Measurements from ENCODE around the gene SHB.

Gene SHB

DNA sequence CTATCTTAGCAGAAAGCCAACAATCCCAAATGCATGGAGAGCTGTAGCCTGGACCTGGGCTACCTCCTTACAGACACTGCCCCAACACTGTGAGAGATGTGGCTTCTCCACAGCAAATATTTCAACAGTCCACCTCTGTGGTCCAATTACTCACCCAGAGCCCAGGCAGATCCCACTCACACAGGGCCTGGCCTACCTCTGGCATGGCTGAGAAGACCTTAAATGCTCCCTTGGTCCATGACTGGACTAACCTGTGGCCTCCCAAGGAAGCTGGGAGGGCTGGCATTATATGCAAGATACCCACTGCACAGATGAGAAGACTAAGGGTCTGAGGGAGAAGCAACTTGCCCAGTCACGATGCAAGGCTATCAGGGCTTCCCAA, 142.3 kb downstream of the SHB start:
- no peak for DNase-seq

DNA sequence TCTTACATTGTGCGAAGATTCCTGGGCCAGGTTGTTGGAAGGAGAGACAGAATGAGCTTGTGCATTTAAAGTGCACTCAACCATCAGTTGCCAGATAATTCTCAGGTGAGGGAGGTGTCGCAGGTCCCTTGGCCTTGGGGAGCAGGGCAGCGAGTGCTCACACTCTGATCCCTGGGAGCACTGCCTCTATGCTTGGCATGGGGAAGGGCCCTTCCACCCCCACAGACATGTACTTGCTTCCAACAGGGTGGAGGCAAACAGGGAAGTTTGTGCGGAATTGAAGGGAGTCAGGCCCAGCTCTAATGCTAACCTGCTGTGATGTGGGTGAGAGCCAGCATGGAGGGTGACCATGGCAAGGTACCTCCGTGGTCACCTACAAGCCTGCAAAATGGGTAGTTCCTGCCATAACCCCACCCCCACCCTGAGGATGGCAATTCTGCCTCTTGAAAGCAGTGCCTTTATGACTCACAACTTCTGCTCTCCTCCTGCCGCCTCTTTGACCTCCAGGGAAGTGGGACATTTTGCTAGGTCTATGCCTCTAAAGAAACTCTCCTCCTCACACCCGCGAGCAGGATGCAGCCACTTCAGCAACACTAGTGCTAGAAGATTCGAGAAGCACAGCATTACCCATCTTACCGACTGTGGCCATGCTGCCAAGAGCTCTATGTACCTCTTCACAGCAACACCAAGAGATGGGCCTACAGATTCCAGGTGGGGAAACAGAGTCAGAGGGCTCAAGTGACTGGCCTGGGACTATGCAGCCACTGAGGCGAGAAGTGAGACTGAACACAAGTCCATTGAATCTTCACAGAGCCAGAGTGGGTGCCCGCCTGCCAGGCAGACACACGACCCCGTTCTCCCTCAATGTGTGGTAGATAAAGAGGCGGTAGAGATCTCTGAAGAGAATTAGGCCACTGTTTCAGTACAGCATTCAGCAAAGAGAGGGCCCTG, 143.0 kb downstream of the SHB start:
- DNase-seq = no peak

DNA sequence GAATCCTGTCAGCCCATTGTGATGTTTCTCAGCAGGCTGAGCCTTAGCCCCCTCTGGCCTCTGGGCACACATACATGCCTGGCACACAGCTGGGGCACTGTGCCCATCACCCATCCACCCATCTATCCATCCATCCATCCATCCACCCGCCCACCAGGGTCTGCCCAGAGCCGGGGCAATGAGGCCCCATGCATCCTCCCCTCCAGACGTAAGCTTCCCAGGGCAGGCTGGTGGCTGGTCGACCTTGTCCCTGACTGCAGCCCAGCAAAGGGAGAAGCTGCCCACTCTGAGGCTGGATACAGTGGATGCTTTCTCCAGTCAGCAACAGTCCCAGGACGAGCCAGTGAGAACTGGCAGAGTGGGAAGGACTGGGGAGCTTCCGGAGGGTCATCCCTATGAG, 144.0 kb downstream of the SHB start:
- no peak for DNase-seq

DNA sequence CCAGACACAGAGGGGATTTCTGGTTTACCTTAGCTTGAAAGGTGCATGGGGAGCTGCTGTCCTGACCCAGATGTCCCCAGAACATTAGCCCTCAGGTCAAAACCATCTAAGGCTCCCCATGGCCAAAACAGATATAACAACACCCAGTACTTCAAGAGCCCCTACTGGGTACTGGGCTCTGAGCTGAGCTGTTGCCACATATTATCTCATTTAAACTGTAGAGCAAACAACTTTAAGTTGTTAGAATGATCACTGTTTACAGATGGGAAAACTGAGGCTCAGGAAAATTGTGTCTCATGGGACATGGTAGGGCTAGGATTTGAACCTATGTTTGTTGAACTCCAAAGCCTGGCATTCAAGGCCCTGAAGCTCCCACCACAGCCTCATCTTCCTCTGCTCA, 144.5 kb downstream of the SHB start:
- DNase-seq = no peak

DNA sequence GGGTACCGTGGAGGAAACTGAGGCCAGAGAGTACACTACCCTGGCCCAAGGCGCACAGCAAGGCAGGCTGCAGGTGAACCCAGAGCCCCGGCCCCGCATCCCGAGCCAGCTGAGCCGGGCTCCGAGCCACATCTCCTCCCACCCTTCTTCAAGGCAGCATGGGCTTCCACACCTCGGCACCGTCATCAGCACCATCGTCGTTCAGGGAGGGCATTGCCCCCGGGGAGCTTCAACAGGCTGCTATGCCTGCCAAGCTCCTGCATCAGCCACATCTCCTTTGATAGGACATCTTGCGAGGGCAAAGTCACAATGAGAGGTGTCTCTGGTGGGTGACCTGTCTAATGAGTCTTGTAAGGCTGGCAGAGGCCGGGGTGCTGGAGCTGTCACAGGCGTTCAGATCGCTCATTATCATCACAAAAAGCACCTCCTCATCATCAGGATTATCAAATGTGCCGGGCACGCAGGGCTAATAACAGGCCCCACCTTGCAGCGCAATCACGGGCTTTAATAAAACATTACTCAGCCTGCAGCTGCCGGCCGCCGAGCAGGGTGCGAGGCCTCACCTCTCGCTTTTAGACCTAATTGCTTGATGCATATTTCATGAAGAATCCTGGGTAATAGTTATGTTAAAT, 145.1 kb downstream of the SHB start:
- DNase-seq = no peak

DNA sequence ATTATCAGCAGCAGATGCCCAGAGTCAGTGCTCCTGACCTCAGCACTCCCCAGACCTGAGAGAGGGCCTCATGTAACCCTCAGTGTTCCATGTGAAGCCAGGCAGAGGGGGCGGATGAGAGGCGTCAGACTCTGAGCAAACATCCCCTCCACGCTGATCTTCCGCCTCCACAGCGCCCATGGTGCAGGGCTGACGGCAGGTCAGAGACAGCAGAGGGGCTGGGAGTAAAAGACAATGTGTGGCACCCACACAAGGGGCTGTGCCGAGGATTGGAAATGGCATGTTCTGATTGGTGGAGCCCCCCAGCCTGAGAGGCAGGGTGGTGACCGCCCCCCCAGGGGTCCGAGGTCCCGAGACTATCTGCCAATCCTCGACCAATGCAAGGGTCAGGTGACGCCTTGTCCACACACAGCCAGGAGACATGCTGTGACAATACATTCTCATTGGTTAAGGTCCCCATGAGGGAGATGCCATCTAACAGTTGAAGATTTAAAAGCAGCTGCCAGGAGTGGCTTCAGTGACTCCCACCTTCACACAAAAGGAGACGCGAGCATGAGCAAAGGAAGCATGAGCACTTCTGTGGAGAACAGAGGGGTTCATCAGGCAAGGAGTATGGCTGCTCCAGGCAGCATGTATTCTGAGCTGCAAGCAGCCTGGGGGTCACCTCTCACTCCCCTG, 145.8 kb downstream of the SHB start:
- no peak for DNase-seq

DNA sequence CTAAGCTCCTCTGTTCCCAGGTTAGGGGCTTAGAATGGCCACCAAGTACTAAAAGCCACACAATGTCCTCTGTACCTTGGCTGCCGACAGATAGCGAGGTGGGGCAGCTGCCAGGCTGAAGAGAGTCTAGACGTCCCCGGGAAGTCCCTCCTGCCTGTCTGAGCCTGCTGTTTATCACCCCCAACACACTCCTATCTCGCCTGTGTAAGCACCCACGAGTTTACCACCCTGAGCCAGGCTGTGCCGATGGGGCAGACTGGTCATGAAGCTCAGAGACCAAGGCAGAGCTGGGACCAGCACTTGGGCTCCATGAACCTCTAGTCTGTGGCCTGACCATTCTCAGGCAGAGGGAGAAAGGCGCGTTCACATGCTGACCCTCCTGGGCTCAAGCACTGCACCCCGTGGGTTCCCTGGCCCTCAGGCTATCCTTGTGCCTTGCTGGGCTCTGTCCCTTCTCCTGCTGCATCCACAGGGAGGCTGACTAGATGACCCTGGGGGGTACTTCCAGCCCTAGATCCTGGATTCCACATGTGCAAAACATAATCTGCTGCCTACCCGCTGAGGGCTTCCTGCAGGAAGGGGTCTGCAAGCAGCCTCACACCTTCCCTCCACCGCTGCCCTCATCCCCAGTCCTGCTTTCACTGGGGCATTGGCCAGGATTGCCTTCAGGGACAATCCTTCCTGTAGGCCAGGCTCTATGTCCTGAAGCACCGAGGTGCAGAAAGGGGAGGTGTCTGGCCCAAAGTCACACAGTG, 146.5 kb downstream of the SHB start:
- DNase-seq = no peak

DNA sequence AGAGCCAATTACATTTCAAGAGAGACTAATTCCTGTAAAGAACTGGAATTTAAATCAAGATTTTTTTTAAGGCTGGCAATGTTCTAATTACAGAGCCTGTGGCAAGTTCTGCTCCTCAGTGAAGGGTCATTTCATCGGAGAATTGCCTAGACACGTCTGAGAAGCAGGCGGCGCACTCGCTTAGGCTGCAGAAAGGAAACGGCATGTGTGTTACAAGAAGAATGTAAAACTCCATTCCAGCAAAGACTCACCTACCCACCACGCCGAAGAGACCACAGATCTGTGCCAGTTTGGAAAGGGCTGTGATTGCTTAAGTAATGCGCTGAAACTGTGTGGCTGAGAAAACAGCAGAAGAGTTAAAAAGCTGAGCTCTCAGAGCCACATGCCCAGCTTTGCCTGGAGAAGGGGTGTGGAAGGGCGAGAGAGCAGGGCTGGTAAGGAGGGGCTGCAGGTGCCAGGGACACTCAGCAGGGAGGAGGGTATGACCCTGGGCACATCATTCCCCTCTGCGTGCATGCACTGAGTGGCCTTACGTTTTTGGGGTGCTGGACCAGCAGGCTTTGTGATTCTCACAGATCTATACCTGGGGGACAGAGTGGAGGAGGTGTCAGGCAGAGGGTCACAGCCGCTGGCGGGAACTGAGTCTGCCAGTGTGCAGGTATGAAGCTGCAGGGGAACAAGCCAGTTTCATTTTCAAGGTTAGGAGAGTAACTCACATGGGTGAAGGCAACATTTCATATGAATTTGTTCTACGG, 147.3 kb downstream of the SHB start:
- no peak for DNase-seq

DNA sequence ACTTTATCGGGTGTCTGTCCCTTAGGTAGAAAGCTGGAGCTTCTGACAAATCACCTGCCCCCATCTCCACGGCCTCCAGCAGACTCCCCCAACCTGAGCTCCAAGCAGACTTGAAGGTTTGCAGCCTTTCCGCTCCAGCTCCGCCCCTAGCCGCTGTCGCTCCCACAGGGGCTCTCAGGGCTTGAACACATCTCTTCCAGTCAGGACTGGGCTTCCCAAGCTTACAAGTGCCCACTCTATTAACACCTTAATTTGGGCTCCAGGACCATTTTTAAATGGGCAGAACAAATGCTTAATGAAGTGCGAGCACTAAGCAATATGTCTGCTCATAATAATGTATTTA, 147.9 kb downstream of the SHB start:
- no peak for DNase-seq

DNA sequence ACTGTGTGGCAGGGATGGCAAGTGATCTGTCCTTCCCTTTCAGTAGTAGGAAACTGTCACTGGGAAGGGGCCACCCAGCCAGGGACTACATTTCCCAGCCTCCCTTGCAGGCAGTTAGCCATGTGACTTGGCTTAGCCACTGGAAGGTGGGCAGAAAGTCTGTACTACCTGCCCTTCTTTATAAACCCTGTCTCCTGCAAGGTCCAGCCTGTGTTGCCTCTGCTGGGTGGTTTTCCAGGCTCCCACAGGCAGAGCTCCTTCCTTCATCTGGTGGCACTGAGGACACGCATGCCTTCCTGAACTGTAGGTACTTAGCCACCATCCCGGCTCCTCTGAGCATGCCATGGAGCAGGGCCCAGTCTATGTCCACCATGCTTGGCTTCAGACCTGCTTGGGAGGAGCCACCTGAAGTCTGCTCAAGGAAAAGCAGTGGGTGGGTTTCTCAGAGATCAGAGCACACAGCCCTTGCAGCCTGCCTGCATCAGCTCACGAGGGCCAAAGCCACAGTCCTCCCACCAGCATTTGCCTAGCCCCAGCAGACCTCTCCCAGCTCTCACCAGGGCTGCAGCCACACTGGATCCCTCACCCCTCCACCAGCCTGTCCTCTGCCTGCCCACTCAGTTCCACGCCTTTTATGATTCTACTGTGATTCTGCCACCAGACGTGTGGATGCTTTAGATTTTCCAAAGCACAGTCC, 148.4 kb downstream of the SHB start:
- DNase-seq = no peak

DNA sequence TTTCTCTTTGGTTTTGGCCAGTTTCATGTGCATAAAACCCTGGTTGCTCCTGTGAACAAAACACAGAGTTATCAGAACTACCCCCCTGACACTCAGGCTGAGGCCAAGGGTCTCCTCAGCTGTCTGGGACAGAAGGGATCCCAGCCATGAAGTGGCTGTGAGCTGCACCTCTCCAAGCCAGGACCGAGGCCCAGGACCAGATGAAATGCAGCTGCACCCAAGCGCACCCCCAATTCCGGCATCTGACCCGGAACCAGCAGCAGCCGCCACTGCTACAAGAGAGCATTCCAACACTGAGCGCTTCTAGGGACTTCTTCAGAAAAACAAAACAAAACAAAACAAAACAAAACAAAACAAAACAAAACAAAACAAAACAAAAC, 149.1 kb downstream of the SHB start:
- no peak for DNase-seq

DNA sequence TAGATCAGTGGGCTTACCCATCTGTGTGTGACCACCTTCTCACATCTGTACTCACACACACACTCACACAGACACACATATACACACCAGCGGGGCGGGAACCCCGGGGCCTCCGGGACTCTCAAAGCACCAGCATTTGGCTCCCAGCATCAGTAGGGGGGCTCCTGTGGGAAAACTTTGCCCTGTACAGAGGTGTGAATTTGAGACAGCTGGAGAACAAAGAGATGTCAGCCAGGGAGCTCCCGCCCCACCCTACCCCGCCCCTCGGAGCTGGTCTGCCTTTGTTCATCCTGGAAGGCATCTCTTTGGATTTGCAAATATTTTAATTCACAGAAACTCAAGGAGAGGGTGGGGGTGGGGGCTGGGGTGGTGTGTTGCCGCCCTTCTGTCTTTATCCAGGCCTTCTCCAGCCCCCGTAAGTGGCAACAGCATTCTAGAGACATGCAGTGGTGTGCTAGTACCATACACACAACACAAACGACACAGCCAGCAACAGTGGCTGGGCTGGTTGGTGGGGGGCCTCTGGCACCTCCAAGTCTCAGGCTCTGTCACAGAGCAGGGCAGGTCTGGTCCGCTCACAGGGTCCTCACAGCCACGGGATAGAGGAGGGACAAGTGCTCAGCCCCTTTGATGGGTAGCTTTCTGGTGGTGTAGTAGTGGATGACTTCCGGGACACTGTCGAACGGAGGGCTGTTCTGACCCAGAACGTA, 149.6 kb downstream of the SHB start:
- no peak for DNase-seq

DNA sequence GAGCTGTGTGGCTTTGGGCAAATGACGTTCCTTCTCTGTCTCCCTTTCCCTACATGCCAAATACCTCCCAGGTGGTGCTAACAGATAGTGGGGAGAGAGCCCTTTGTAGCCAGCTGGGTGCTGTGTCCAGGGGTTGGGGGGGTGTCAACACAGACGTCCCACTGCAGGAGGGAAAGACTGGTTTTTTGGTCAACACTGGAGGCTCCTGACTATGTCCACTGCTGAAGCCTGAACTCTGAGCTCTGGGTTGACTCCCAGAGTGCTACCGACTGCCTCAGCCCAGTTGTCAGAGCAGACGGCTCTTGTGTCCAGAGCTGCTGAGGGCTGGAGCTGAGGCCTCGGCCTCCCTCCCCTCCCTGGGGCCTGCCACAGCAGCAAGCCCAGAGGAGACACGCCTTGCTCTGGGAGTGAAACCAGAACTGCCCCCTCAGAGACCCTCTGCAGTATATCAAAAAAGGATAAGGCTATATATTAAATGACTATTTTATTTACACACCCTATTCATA, 150.3 kb downstream of the SHB start:
- no peak for DNase-seq

DNA sequence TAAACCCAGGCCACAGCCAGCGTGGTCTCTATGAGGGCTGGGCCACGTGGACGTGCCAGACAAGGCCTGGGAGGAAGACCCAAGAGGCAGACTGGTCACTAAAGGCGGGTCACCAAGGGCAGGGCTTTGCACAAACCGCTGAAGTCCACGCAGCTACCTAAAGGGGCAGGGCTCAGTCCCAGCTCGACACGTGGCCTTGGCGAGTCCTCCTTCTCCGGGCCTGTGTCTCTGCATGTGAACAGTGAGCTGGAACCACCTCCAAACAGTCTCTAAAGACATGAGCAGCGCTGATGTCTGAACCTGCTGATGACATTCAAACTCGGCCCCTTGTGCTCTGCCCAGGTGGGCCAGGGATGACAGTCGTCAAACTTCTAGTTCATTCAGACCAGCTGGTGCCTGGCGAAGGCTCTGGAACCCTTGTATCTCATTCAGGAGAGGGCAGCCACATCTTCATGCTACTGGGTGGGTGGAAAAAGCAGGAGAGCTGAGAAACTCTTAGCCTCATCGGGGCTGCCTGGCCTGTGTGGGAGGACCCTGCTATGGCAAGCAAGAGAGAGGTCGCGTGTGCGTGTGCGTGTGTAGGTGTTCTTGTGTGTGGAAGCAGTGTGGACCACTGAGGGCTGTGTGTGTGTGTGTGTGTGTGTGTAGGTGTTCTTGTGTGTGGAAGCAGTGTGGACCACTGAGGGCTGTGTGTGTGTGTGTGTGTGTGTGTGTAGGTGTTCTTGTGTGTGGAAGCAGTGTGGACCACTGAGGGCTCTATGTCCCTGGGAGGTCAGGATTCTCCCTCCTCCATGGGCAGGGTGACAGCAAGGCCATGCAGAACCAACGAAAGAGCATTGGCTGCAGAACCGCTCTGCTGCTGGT, 151.0 kb downstream of the SHB start:
- DNase-seq = no peak

DNA sequence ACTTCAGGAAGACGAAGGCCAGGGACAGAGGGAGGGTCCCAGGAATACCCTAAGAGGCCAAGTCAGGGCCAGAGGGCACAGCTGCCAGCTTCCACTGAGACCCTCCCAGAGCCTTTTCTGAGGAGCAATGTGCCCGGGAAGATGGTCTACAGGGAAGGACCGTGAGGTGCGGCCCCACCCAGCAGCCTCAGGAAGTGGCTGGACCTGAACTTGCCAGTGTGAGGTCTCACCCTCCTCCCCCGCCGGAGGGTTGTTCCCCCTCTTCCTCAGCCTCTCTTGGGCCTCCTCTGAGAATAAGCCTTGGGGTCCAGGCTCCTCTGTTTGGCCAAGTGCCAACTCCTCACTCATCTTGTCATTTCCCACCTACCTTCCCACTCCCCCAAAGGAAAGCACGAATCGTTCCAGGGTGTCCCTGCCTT, 151.7 kb downstream of the SHB start:
- no peak for DNase-seq

DNA sequence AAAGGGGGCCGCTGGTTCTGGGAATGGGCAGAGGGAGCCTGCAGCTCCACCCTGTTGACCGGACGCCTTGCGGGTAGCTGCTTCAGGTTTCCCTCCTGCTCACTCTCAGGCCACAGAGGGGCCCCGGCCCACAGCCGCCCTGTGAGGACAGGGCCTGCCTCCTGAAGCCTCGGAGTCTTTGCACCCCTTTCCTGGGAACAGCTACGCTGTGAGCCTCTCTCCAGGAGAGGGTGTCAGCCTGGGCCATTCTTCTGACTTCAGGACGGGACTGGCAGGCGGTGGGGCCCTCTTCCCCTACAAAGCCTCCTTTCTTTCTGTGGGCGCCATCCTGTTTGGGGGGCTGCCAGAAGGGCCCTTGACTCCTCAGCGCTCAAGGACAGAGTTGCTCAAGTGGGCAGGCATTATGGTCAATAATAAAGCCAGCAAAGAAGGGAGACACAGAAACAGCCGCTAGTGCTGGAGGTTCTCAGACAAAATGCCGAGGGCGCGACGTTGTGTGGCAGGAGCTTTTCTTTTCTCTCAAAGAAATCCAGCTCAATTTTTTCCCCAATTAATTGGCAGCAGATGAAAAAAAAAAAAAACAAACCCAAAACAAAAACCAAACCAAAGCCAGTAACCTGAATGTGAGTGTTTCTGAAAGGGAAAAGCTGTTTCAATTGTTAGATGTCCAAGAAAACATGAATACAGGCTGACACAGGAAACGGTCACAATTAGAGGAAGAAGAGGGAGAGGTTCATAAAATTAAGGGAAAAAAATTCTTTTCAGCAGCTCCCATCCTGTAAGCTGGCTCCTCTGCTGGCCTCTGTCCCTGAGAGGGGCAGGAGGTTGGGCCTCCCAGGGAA, 152.3 kb downstream of the SHB start:
- no peak for DNase-seq

DNA sequence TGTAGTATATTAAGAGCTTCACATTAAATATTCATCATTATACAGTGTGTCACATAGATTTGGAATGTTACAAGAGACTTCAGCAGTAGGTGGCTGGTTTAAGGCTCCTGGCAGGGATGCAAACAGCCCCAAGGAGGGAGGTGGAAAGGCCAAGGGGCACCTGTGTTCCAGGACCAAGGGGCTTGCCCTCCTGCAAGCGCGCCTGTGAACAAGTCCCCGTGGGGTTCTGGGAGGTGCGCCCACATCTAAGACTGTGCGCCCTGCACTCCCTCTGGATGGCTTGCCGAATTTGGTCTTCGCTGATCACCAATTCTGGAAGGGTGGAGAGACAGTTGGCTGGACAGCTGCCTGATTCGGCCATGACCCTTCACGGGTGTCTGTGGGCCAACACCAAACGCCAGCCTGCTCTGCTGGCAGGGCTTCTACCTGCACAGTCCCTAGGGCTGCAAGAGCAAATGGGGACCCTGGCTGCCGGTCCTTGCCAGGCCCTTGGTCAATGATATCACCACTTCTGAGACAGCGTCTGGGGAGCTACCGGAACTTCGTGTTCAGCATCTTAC, 153.0 kb downstream of the SHB start:
- no peak for DNase-seq

DNA sequence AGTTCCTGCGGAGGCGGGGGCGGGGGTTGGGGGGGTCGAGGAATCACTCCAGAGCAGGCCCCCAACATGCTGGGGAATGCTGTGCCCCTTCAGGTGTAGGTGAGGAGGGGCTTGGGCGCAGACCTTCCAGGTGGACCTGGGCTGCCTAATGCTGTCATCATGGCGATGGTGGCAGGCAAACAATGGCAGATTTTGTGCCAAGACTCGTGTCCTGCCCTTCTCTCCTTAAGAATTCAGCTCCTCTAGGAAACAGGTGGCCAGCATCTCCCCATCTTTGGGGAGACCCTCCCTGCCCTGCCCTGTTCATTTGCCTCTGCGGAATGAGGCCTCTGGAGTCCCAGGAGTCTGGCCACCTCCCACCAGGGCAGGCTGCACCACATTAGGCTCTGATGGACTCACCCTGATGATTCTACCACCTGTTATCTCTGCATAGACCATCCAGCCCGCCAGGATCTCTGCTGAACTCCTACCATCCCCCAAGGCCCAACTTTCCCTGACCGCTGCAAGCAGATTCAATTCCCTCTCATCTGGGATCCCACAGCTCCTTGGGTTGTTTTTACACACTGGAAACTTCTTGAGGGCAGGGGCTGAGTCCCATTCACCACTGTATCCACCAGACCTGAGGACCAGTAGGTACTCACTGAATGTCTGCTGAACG, 154.2 kb downstream of the SHB start:
- no peak for DNase-seq
